Ectodermal cell (in vitro differentiated cells): ENCODE results near the gene DGKI.

ENCODE experiments used
- H3K27ac ChIP-seq: 2 replicates; pipeline ENCODE4 v1.7.0; 2013; ENCODE audit warnings: mild to moderate bottlenecking, low read depth, low read length; ENCODE audit not compliant: insufficient read depth, poor library complexity, severe bottlenecking
- H3K27me3 ChIP-seq: 2 replicates; pipeline ENCODE4 v1.7.0; 2013; ENCODE audit warnings: mild to moderate bottlenecking, low read length; ENCODE audit not compliant: insufficient read depth, control insufficient read depth, poor library complexity, severe bottlenecking
- H3K36me3 ChIP-seq: one replicate; pipeline ENCODE4 v1.7.0; 2013; ENCODE audit warnings: low read length; ENCODE audit not compliant: control insufficient read depth, insufficient read depth
- H3K4me1 ChIP-seq: one replicate; pipeline ENCODE4 v1.7.0; 2013; ENCODE audit warnings: low read length; ENCODE audit not compliant: control insufficient read depth, insufficient read depth
- H3K4me3 ChIP-seq: 2 replicates; pipeline ENCODE4 v1.7.0; 2013; ENCODE audit warnings: low read depth, low read length, control low read depth; ENCODE audit not compliant: insufficient read depth
- H3K9me3 ChIP-seq: 2 replicates; pipeline ENCODE4 v1.7.0; 2013; ENCODE audit warnings: mild to moderate bottlenecking, low read length, moderate library complexity; ENCODE audit not compliant: control insufficient read depth
- WGBS, 2 experiments: methylation state at CpG; one replicate each; pipeline ENCODE4 v1.1.7; 2013; ENCODE audit warnings: missing lambda C conversion rate in 2 of 2; 5-methylcytosine and 5-hydroxymethylcytosine counted together

DGKI gene

GRCh38 chr7:137684316-137684715 lies 162.5 kb downstream of the DGKI start:
- Histone ChIP-seq H3K36me3 (no peaks in the 10 kb centered on the region), H3K4me1 (peaks cover 6% of the 10 kb centered on the region), H3K4me3 (no peak overlapping the region), H3K27me3 (no peaks in the 10 kb centered on the region), H3K9me3 (no peaks in the 10 kb centered on the region), H3K27ac (no peak overlapping the region)
- 95 to 96% methylated on average over 7 of the region's 7 CpGs for WGBS, 2 experiments

GRCh38 chr7:137682596-137682995 lies 164.2 kb downstream of the DGKI start:
- Histone ChIP-seq H3K4me3 (no peak overlapping the region), H3K36me3 (no peaks in the 10 kb centered on the region), H3K9me3 (no peaks in the 10 kb centered on the region), H3K27me3 (no peaks in the 10 kb centered on the region), H3K4me1 (peaks cover 6% of the 10 kb centered on the region), H3K27ac (no peak overlapping the region)

- Histone ChIP-seq H3K4me1 (peaks cover 6% of the 10 kb centered on the region), H3K4me3 (no peak overlapping the region), H3K36me3 (no peaks in the 10 kb centered on the region), H3K27ac (no peak overlapping the region), H3K9me3 (no peaks in the 10 kb centered on the region), H3K27me3 (no peaks in the 10 kb centered on the region)
- WGBS, 2 experiments, result 86 to 87% methylated on average over 6 of the region's 7 CpGs
Observed at GRCh38 chr7:137681657-137682562, 164.9 kb downstream of the DGKI start.

- H3K36me3 ChIP-seq, result no peaks in the 10 kb centered on the region
- H3K4me3 ChIP-seq, result no peak overlapping the region
- H3K9me3 ChIP-seq, result no peaks in the 10 kb centered on the region
- 88 to 91% methylated on average over 11 of the region's 11 CpGs for WGBS, 2 experiments
- H3K4me1 ChIP-seq, result no peaks in the 10 kb centered on the region
- no peak overlapping the region for H3K27ac ChIP-seq
- no peaks in the 10 kb centered on the region for H3K27me3 ChIP-seq
Observed at GRCh38 chr7:137674551-137675409, 172.0 kb downstream of the DGKI start.

GRCh38 chr7:137674048-137674447 lies 172.7 kb downstream of the DGKI start:
- 95 to 96% methylated on average over 3 of the region's 3 CpGs for WGBS, 2 experiments
- H3K4me1 ChIP-seq, result no peaks in the 10 kb centered on the region
- no peaks in the 10 kb centered on the region for H3K36me3 ChIP-seq
- no peak overlapping the region for H3K4me3 ChIP-seq
- no peaks in the 10 kb centered on the region for H3K27me3 ChIP-seq
- H3K27ac ChIP-seq, result no peak overlapping the region
- H3K9me3 ChIP-seq, result no peaks in the 10 kb centered on the region

- WGBS, 2 experiments, result 96 to 99% methylated on average over 5 of the region's 5 CpGs
Observed at GRCh38 chr7:137671920-137672319, 174.9 kb downstream of the DGKI start.

GRCh38 chr7:137670222-137671064 lies 176.3 kb downstream of the DGKI start:
- no peaks in the 10 kb centered on the region for H3K36me3 ChIP-seq
- H3K27ac ChIP-seq, result no peak overlapping the region
- WGBS, 2 experiments, result 92 to 93% methylated on average over 7 of the region's 7 CpGs
- no peaks in the 10 kb centered on the region for H3K27me3 ChIP-seq
- no peaks in the 10 kb centered on the region for H3K9me3 ChIP-seq
- no peak overlapping the region for H3K4me3 ChIP-seq
- H3K4me1 ChIP-seq, result no peaks in the 10 kb centered on the region

More at GRCh38 chr7:137671920-137672319, 174.9 kb downstream of the DGKI start:
- H3K4me1 ChIP-seq, result no peaks in the 10 kb centered on the region
- no peaks in the 10 kb centered on the region for H3K9me3 ChIP-seq
- H3K27ac ChIP-seq, result no peak overlapping the region
- H3K4me3 ChIP-seq, result no peak overlapping the region
- no peaks in the 10 kb centered on the region for H3K36me3 ChIP-seq
- no peaks in the 10 kb centered on the region for H3K27me3 ChIP-seq

GRCh38 chr7:137669706-137670105 lies 177.1 kb downstream of the DGKI start:
- no peaks in the 10 kb centered on the region for H3K4me1 ChIP-seq
- H3K27me3 ChIP-seq, result no peaks in the 10 kb centered on the region
- WGBS, 2 experiments, result 83 to 89% methylated on average over 1 to 2 of the region's 2 CpGs
- no peak overlapping the region for H3K4me3 ChIP-seq
- H3K27ac ChIP-seq, result no peak overlapping the region
- no peaks in the 10 kb centered on the region for H3K36me3 ChIP-seq
- H3K9me3 ChIP-seq, result no peaks in the 10 kb centered on the region

- Histone ChIP-seq H3K9me3 (no peaks in the 10 kb centered on the region), H3K4me3 (no peak overlapping the region), H3K36me3 (no peaks in the 10 kb centered on the region), H3K27ac (no peak overlapping the region), H3K27me3 (no peaks in the 10 kb centered on the region), H3K4me1 (peaks cover 4% of the 10 kb centered on the region)
- WGBS, 2 experiments, result 88 to 100% methylated on average over 1 to 2 of the region's 2 CpGs
Observed at GRCh38 chr7:137668404-137668803, 178.4 kb downstream of the DGKI start.
